ENCODE data around the gene ANKS1A. TPM values are rescaled to one million over a fixed set of nuclear protein-coding genes. Genes with fewer than 3 reads are reported as not detected.

ANKS1A gene
- total RNA-seq, 1 donor from 2014 or later = 12.2 TPM

- DNase-seq (ENCODE audit: low spot score in 2 of 2) (no peak), FAIRE-seq (no peak)
Observed at GRCh38 chr6:35078226-35078850, 189.3 kb downstream of the ANKS1A start.

GRCh38 chr6:35078896-35079295, 189.8 kb downstream of the ANKS1A start:
- FAIRE-seq = no peak
- DNase-seq (ENCODE audit: low spot score in 2 of 2) = no peak

GRCh38 chr6:35079311-35080000, 190.4 kb downstream of the ANKS1A start:
- no peak for FAIRE-seq
- no peak for DNase-seq (ENCODE audit: low spot score in 2 of 2)

- DNase-seq (ENCODE audit: low spot score in 2 of 2) (no peak), FAIRE-seq (no peak)
Observed at GRCh38 chr6:35080016-35080680, 191.1 kb downstream of the ANKS1A start.

GRCh38 chr6:35080821-35081425, 191.9 kb downstream of the ANKS1A start:
- FAIRE-seq (no peak), DNase-seq (ENCODE audit: low spot score in 2 of 2) (no peak)

- DNase-seq (ENCODE audit: low spot score in 2 of 2) = no peak
- no peak for FAIRE-seq
Observed at GRCh38 chr6:35081426-35081851, 192.4 kb downstream of the ANKS1A start.

- DNase-seq (ENCODE audit: low spot score in 2 of 2) = no peak
- FAIRE-seq = no peak
Observed at GRCh38 chr6:35082046-35082732, 193.1 kb downstream of the ANKS1A start.

- DNase-seq (ENCODE audit: low spot score in 2 of 2) (no peak), FAIRE-seq (no peak)
Observed at GRCh38 chr6:35082733-35083403, 193.8 kb downstream of the ANKS1A start.

- FAIRE-seq (no peak), DNase-seq (ENCODE audit: low spot score in 2 of 2) (peak in 1 of 2 donors; percentile 10)
Observed at GRCh38 chr6:35083507-35083906, 194.5 kb downstream of the ANKS1A start.

GRCh38 chr6:35084041-35084491, 195.0 kb downstream of the ANKS1A start:
- no peak for FAIRE-seq
- DNase-seq (ENCODE audit: low spot score in 2 of 2) = peak; percentile 24 to 45

- peak; percentile 1 to 4 for DNase-seq (ENCODE audit: low spot score in 2 of 2)
Observed at GRCh38 chr6:35084511-35085203, 195.6 kb downstream of the ANKS1A start.

GRCh38 chr6:35085359-35086281, 196.6 kb downstream of the ANKS1A start:
- FAIRE-seq (no peak), DNase-seq (ENCODE audit: low spot score in 2 of 2) (peak; percentile 1 to 6)

More at GRCh38 chr6:35084511-35085203, 195.6 kb downstream of the ANKS1A start:
- FAIRE-seq = no peak

GRCh38 chr6:35086282-35086632, 197.2 kb downstream of the ANKS1A start:
- DNase-seq (ENCODE audit: low spot score in 2 of 2) = peak in 1 of 2 donors; percentile 2
- FAIRE-seq = no peak

GRCh38 chr6:35086636-35087360, 197.7 kb downstream of the ANKS1A start:
- DNase-seq (ENCODE audit: low spot score in 2 of 2) = peak in 1 of 2 donors; percentile 12
- FAIRE-seq = no peak

GRCh38 chr6:35087361-35088280, 198.6 kb downstream of the ANKS1A start:
- DNase-seq (ENCODE audit: low spot score in 2 of 2) = no peak
- FAIRE-seq = no peak

Measured in frontal cortex (tissue), 4 donors.